HG03457 (cell line): ENCODE measurements around the gene PRSS21.

Experiments used
- ATAC-seq: cut with Tn5 transposase; IDR thresholded peaks from one replicate; pipeline ENCODE4 v1.9.1; 2021; ENCODE audit warnings: moderate number of reproducible peaks; ENCODE audit not compliant: unreplicated experiment

Gene PRSS21

GRCh38 chr16:2822496-2822895 is 5.5 kb downstream of the PRSS21 start:
- no peak for ATAC-seq

- ATAC-seq: no peak
These were observed 7.6 kb downstream of the PRSS21 start for GRCh38 chr16:2824626-2825025.

GRCh38 chr16:2825049-2825742 is 8.2 kb downstream of the PRSS21 start:
- no peak for ATAC-seq

GRCh38 chr16:2825906-2826305 is 8.9 kb downstream of the PRSS21 start:
- no peak for ATAC-seq

GRCh38 chr16:2826591-2827373 is 9.7 kb downstream of the PRSS21 start:
- no peak for ATAC-seq

GRCh38 chr16:2827374-2827791 is 10.3 kb downstream of the PRSS21 start:
- no peak for ATAC-seq

- no peak for ATAC-seq
These were observed 10.9 kb downstream of the PRSS21 start for GRCh38 chr16:2827831-2828520.

- ATAC-seq: no peak
These were observed 11.4 kb downstream of the PRSS21 start for GRCh38 chr16:2828521-2828840.

- ATAC-seq: no peak
These were observed 11.9 kb downstream of the PRSS21 start for GRCh38 chr16:2828876-2829430.

- ATAC-seq: no peak
These were observed 12.7 kb downstream of the PRSS21 start, which contains the start of gene ZG16B for GRCh38 chr16:2829501-2830354. TSS of gene ZG16B (plus strand) at chr16:2830303. CDS start at chr16:2830442, 139 bp downstream.

- no peak for ATAC-seq
These were observed 13.3 kb downstream of the PRSS21 start for GRCh38 chr16:2830355-2830695.

GRCh38 chr16:2831203-2831602 is 14.2 kb downstream of the PRSS21 start:
- ATAC-seq: no peak

- no peak for ATAC-seq
These were observed 16.7 kb downstream of the PRSS21 start for GRCh38 chr16:2833776-2834175.

GRCh38 chr16:2834968-2835367 is 17.9 kb downstream of the PRSS21 start:
- ATAC-seq: no peak

GRCh38 chr16:2835638-2836493 is 18.8 kb downstream of the PRSS21 start:
- no peak for ATAC-seq

- ATAC-seq: no peak
These were observed 19.8 kb downstream of the PRSS21 start for GRCh38 chr16:2836646-2837508.

GRCh38 chr16:2838928-2839327 is 21.9 kb downstream of the PRSS21 start:
- ATAC-seq: no peak

GRCh38 chr16:2839650-2840450 is 22.8 kb downstream of the PRSS21 start:
- no peak for ATAC-seq
